ENCODE data around the gene SH3TC1.

SH3TC1 gene

GRCh38 chr4:8283161-8283560 is 84.1 kb downstream of the SH3TC1 start:
- Histone ChIP-seq H3K27ac (ENCODE audit: low read length) (no peak overlapping the region), H3K27me3 (ENCODE audit: insufficient read depth, low read length) (no peaks in the 10 kb centered on the region), H3K9ac (ENCODE audit: low read depth, low read length) (no peak overlapping the region), H3K4me1 (ENCODE audit: insufficient read depth, low read length) (no peaks in the 10 kb centered on the region), H3K9me3 (ENCODE audit: insufficient read depth, low read depth, low read length) (no peaks in the 10 kb centered on the region), H3K4me3 (ENCODE audit: low read length) (no peak overlapping the region), H3K36me3 (ENCODE audit: insufficient read depth, low read depth, low read length) (no peaks in the 10 kb centered on the region)

- no peaks in the 10 kb centered on the region for H3K4me1 ChIP-seq (ENCODE audit: insufficient read depth, low read length)
- no peak overlapping the region for H3K27ac ChIP-seq (ENCODE audit: low read length)
- H3K4me3 ChIP-seq (ENCODE audit: low read length) = no peak overlapping the region
- no peak overlapping the region for H3K9ac ChIP-seq (ENCODE audit: low read depth, low read length)
- no peaks in the 10 kb centered on the region for H3K9me3 ChIP-seq (ENCODE audit: insufficient read depth, low read depth, low read length)
- H3K27me3 ChIP-seq (ENCODE audit: insufficient read depth, low read length) = no peaks in the 10 kb centered on the region
- no peaks in the 10 kb centered on the region for H3K36me3 ChIP-seq (ENCODE audit: insufficient read depth, low read depth, low read length)
Measured at GRCh38 chr4:8283631-8284121, 84.6 kb downstream of the SH3TC1 start.

GRCh38 chr4:8284391-8284790 is 85.3 kb downstream of the SH3TC1 start:
- Histone ChIP-seq H3K4me3 (ENCODE audit: low read length) (no peak overlapping the region), H3K36me3 (ENCODE audit: insufficient read depth, low read depth, low read length) (no peaks in the 10 kb centered on the region), H3K9me3 (ENCODE audit: insufficient read depth, low read depth, low read length) (no peaks in the 10 kb centered on the region), H3K4me1 (ENCODE audit: insufficient read depth, low read length) (no peaks in the 10 kb centered on the region), H3K27me3 (ENCODE audit: insufficient read depth, low read length) (no peaks in the 10 kb centered on the region), H3K27ac (ENCODE audit: low read length) (no peak overlapping the region), H3K9ac (ENCODE audit: low read depth, low read length) (no peak overlapping the region)

GRCh38 chr4:8285143-8285975 is 86.3 kb downstream of the SH3TC1 start:
- Histone ChIP-seq H3K4me3 (ENCODE audit: low read length) (no peak overlapping the region), H3K9me3 (ENCODE audit: insufficient read depth, low read depth, low read length) (no peaks in the 10 kb centered on the region), H3K36me3 (ENCODE audit: insufficient read depth, low read depth, low read length) (no peaks in the 10 kb centered on the region), H3K27ac (ENCODE audit: low read length) (no peak overlapping the region), H3K4me1 (ENCODE audit: insufficient read depth, low read length) (no peaks in the 10 kb centered on the region), H3K9ac (ENCODE audit: low read depth, low read length) (no peak overlapping the region), H3K27me3 (ENCODE audit: insufficient read depth, low read length) (no peaks in the 10 kb centered on the region)

- Histone ChIP-seq H3K9ac (ENCODE audit: low read depth, low read length) (no peak overlapping the region), H3K27me3 (ENCODE audit: insufficient read depth, low read length) (no peaks in the 10 kb centered on the region), H3K4me3 (ENCODE audit: low read length) (no peak overlapping the region), H3K9me3 (ENCODE audit: insufficient read depth, low read depth, low read length) (no peaks in the 10 kb centered on the region), H3K4me1 (ENCODE audit: insufficient read depth, low read length) (no peaks in the 10 kb centered on the region), H3K27ac (ENCODE audit: low read length) (no peak overlapping the region), H3K36me3 (ENCODE audit: insufficient read depth, low read depth, low read length) (no peaks in the 10 kb centered on the region)
Measured at GRCh38 chr4:8285976-8286718, 87.1 kb downstream of the SH3TC1 start.

- Histone ChIP-seq H3K27ac (ENCODE audit: low read length) (no peak overlapping the region), H3K9me3 (ENCODE audit: insufficient read depth, low read depth, low read length) (no peaks in the 10 kb centered on the region), H3K9ac (ENCODE audit: low read depth, low read length) (no peak overlapping the region), H3K36me3 (ENCODE audit: insufficient read depth, low read depth, low read length) (no peaks in the 10 kb centered on the region), H3K27me3 (ENCODE audit: insufficient read depth, low read length) (no peaks in the 10 kb centered on the region), H3K4me3 (ENCODE audit: low read length) (no peak overlapping the region), H3K4me1 (ENCODE audit: insufficient read depth, low read length) (no peaks in the 10 kb centered on the region)
Measured at GRCh38 chr4:8286719-8287342, 87.7 kb downstream of the SH3TC1 start.

- Histone ChIP-seq H3K4me1 (ENCODE audit: insufficient read depth, low read length) (no peaks in the 10 kb centered on the region), H3K9ac (ENCODE audit: low read depth, low read length) (no peak overlapping the region), H3K27me3 (ENCODE audit: insufficient read depth, low read length) (no peaks in the 10 kb centered on the region), H3K27ac (ENCODE audit: low read length) (no peak overlapping the region), H3K9me3 (ENCODE audit: insufficient read depth, low read depth, low read length) (no peaks in the 10 kb centered on the region), H3K36me3 (ENCODE audit: insufficient read depth, low read depth, low read length) (no peaks in the 10 kb centered on the region), H3K4me3 (ENCODE audit: low read length) (no peak overlapping the region)
Measured at GRCh38 chr4:8287343-8288280, 88.5 kb downstream of the SH3TC1 start.

GRCh38 chr4:8289151-8289750 is 90.2 kb downstream of the SH3TC1 start:
- Histone ChIP-seq H3K27ac (ENCODE audit: low read length) (no peak overlapping the region), H3K36me3 (ENCODE audit: insufficient read depth, low read depth, low read length) (no peaks in the 10 kb centered on the region), H3K4me1 (ENCODE audit: insufficient read depth, low read length) (no peaks in the 10 kb centered on the region), H3K4me3 (ENCODE audit: low read length) (no peak overlapping the region), H3K27me3 (ENCODE audit: insufficient read depth, low read length) (no peaks in the 10 kb centered on the region), H3K9me3 (ENCODE audit: insufficient read depth, low read depth, low read length) (no peaks in the 10 kb centered on the region), H3K9ac (ENCODE audit: low read depth, low read length) (no peak overlapping the region)

GRCh38 chr4:8289956-8290700 is 91.0 kb downstream of the SH3TC1 start:
- Histone ChIP-seq H3K9ac (ENCODE audit: low read depth, low read length) (no peak overlapping the region), H3K9me3 (ENCODE audit: insufficient read depth, low read depth, low read length) (no peaks in the 10 kb centered on the region; the same call in 1 of the 2 replicates), H3K4me1 (ENCODE audit: insufficient read depth, low read length) (no peaks in the 10 kb centered on the region), H3K27ac (ENCODE audit: low read length) (no peak overlapping the region), H3K36me3 (ENCODE audit: insufficient read depth, low read depth, low read length) (no peaks in the 10 kb centered on the region), H3K27me3 (ENCODE audit: insufficient read depth, low read length) (no peaks in the 10 kb centered on the region), H3K4me3 (ENCODE audit: low read length) (no peak overlapping the region)

- Histone ChIP-seq H3K9ac (ENCODE audit: low read depth, low read length) (no peak overlapping the region), H3K4me3 (ENCODE audit: low read length) (no peak overlapping the region), H3K27ac (ENCODE audit: low read length) (no peak overlapping the region), H3K4me1 (ENCODE audit: insufficient read depth, low read length) (no peaks in the 10 kb centered on the region), H3K9me3 (ENCODE audit: insufficient read depth, low read depth, low read length) (no peaks in the 10 kb centered on the region; the same call in 1 of the 2 replicates), H3K27me3 (ENCODE audit: insufficient read depth, low read length) (no peaks in the 10 kb centered on the region), H3K36me3 (ENCODE audit: insufficient read depth, low read depth, low read length) (no peaks in the 10 kb centered on the region)
Measured at GRCh38 chr4:8290701-8290970, 91.5 kb downstream of the SH3TC1 start.

All from iPS-20b (cell line).